ENCODE results near the gene CAMK2N1. TPM values are rescaled to one million over a fixed set of nuclear protein-coding genes. Genes with fewer than 3 reads are reported as not detected.

The CAMK2N1 gene
- 10 to 100 TPM in 8 of 9 donors, under 1 TPM in 1; 0.89 to 68.7 (median 31.4) TPM for total RNA-seq
- polyA plus RNA-seq = 10 to 100 TPM; 25.6 to 36.1 (median 33.9) TPM
- long read RNA-seq, donor 1, partial matches to known transcripts = 0 of 1 reads
- long read RNA-seq, donor 1, other reads (novel, unspliced or antisense) = 0 of 1 reads
- long read RNA-seq, donor 2 = 0 reads
- long read RNA-seq, donor 3 = 0 reads
- long read RNA-seq, donor 4, partial matches to known transcripts = 14 of 21 reads
- long read RNA-seq, donor 4, other reads (novel, unspliced or antisense) = 0 of 21 reads
- long read RNA-seq, donor 5, transcript CAMK2N1-201 (2 exons, 2,336 nt) = major isoform, 51 of 54 reads
- long read RNA-seq, donor 5, partial matches to known transcripts = 0 of 54 reads
- long read RNA-seq, donor 5, other reads (novel, unspliced or antisense) = 0 of 54 reads
- long read RNA-seq, donor 6, partial matches to known transcripts = 12 of 17 reads
- long read RNA-seq, donor 6, other reads (novel, unspliced or antisense) = 0 of 17 reads
- long read RNA-seq, donor 7, partial matches to known transcripts = 0 of 3 reads
- long read RNA-seq, donor 7, other reads (novel, unspliced or antisense) = 0 of 3 reads
- long read RNA-seq, donor 8, transcript CAMK2N1-201 (2 exons, 2,336 nt) = major isoform, 8 of 8 reads
- long read RNA-seq, donor 8, partial matches to known transcripts = 0 of 8 reads
- long read RNA-seq, donor 8, other reads (novel, unspliced or antisense) = 0 of 8 reads
- long read RNA-seq, donor 9, partial matches to known transcripts = 0 of 2 reads
- long read RNA-seq, donor 9, other reads (novel, unspliced or antisense) = 0 of 2 reads
- long read RNA-seq, donor 10, partial matches to known transcripts = 0 of 2 reads
- long read RNA-seq, donor 10, other reads (novel, unspliced or antisense) = 0 of 2 reads

- WGBS, 4 donors = 1% methylated on average over 14 to 104 of the region's 104 CpGs
- peak within 1 kb of the TSS; percentile 60 to 96 (median 85) for H3K27ac ChIP-seq
These were observed at the start of gene CAMK2N1 for GRCh38 chr1:20485527-20486456. Gene CAMK2N1 (minus strand): TSS chr1:20486210. CDS start chr1:20485379, 831 bp downstream.

GRCh38 chr1:20534659-20535417 is 48.8 kb upstream of the CAMK2N1 start:
- H3K27ac ChIP-seq = peak overlapping the region; percentile 8 to 74 (median 62)
- H3K4me1 ChIP-seq (replicated peaks in 1 of 2) = peaks cover 16 to 18% of the 10 kb centered on the region in 2 donors
- no peak overlapping the region for H3K4me3 ChIP-seq
- TF ChIP-seq POLR2A (IDR thresholded peaks at IDR 0.05) = no peak
- no peak for TF ChIP-seq CTCF (IDR thresholded peaks at IDR 0.05)
- intact Hi-C loops (cut with DNase I) = no loop called here
- H3K27me3 ChIP-seq = no peaks in the 10 kb centered on the region
- no peaks in the 10 kb centered on the region for H3K9me3 ChIP-seq (replicated peaks in 1 of 3)
- 47 to 58% (median 52%) methylated on average over 12 of the region's 12 CpGs for WGBS, 4 donors
- H3K36me3 ChIP-seq (replicated peaks in 1 of 2) = no peaks in the 10 kb centered on the region
- DNase-seq = peak in 4 of 7 donors; percentile 48 to 56 (median 52)

More at GRCh38 chr1:20485527-20486456, at the start of gene CAMK2N1:
- intact Hi-C loops (cut with DNase I) = no loop called here
- Histone ChIP-seq H3K4me3 (peak within 1 kb of the TSS; percentile 17 to 89 (median 76)), H3K9me3 (replicated peaks in 1 of 3) (no peaks in the 10 kb centered on the region), H3K36me3 (replicated peaks in 1 of 2) (no peaks in the 10 kb centered on the region), H3K27me3 (no peaks in the 10 kb centered on the region), H3K4me1 (replicated peaks in 1 of 2) (peaks cover 13 to 14% of the 10 kb centered on the region in 2 donors)
- TF ChIP-seq CTCF (IDR thresholded peaks at IDR 0.05) (no peak), POLR2A (IDR thresholded peaks at IDR 0.05) (peak; percentile 67 to 71)
- peak; percentile 70 to 85 (median 81) for DNase-seq

- Histone ChIP-seq H3K9me3 (replicated peaks in 1 of 3) (no peaks in the 10 kb centered on the region), H3K27ac (peak overlapping the region in 1 of 5 donors; percentile 68), H3K4me3 (no peak overlapping the region), H3K27me3 (no peaks in the 10 kb centered on the region), H3K36me3 (replicated peaks in 1 of 2) (no peaks in the 10 kb centered on the region), H3K4me1 (replicated peaks in 1 of 2) (peaks cover 13% of the 10 kb centered on the region in 2 donors)
- TF ChIP-seq CTCF (IDR thresholded peaks at IDR 0.05) = no peak
- TF ChIP-seq POLR2A (IDR thresholded peaks at IDR 0.05) = no peak
- WGBS, 4 donors = 68 to 83% (median 79%) methylated on average over 3 to 4 of the region's 4 CpGs
- DNase-seq = no peak
- intact Hi-C loops (cut with DNase I) = no loop called here
These were observed 47.6 kb upstream of the CAMK2N1 start for GRCh38 chr1:20533635-20534034.

All from adrenal gland (tissue), 19 donors.